Measurements from ENCODE around the gene PIAS1. TPM values are rescaled to one million over a fixed set of nuclear protein-coding genes. Genes with fewer than 3 reads are reported as not detected.

The PIAS1 gene
- total RNA-seq, 4 donors from 2014 or later = 91.6 to 202 (median 111) TPM

- no peaks in the 10 kb centered on the region for H3K27me3 ChIP-seq
- intact Hi-C loops (cut with DNase I) = no loop called here
- H3K4me3 ChIP-seq (replicated peaks in 1 of 3) = no peak overlapping the region
- no peaks in the 10 kb centered on the region for H3K9me3 ChIP-seq
- peaks cover 4% of the 10 kb centered on the region in 2 donors for H3K4me1 ChIP-seq
- H3K36me3 ChIP-seq = no peaks in the 10 kb centered on the region
- 92 to 94% methylated on average over 4 of the region's 4 CpGs for WGBS, 2 donors
- H3K27ac ChIP-seq = no peak overlapping the region
- TF ChIP-seq CTCF (IDR thresholded peaks at IDR 0.05) (no peak), POLR2A (IDR thresholded peaks at IDR 0.05) (no peak)
- no peak for DNase-seq
Measured at GRCh38 chr15:68235022-68235421, 180.9 kb downstream of the PIAS1 start.

- Histone ChIP-seq H3K4me3 (replicated peaks in 1 of 3) (no peak overlapping the region), H3K27me3 (no peaks in the 10 kb centered on the region), H3K36me3 (no peaks in the 10 kb centered on the region), H3K9me3 (no peaks in the 10 kb centered on the region), H3K4me1 (no peaks in the 10 kb centered on the region), H3K27ac (no peak overlapping the region)
- TF ChIP-seq CTCF (IDR thresholded peaks at IDR 0.05) = no peak
- TF ChIP-seq POLR2A (IDR thresholded peaks at IDR 0.05) = no peak
- intact Hi-C loops (cut with DNase I) = no loop called here
- DNase-seq = no peak
Measured at GRCh38 chr15:68239025-68239424, 184.9 kb downstream of the PIAS1 start.

GRCh38 chr15:68241088-68241935 is 187.2 kb downstream of the PIAS1 start:
- TF ChIP-seq CTCF (IDR thresholded peaks at IDR 0.05) (no peak), POLR2A (IDR thresholded peaks at IDR 0.05) (no peak)
- DNase-seq = no peak
- Histone ChIP-seq H3K36me3 (no peaks in the 10 kb centered on the region), H3K9me3 (no peaks in the 10 kb centered on the region), H3K4me3 (replicated peaks in 1 of 3) (no peak overlapping the region), H3K4me1 (no peaks in the 10 kb centered on the region), H3K27me3 (no peaks in the 10 kb centered on the region), H3K27ac (no peak overlapping the region)
- 71 to 74% methylated on average over 5 of the region's 5 CpGs for WGBS, 2 donors
- intact Hi-C loops (cut with DNase I) = no loop called here

Other genes with a start within 250 kb of the PIAS1 start
- gene SKOR1, start 228.8 kb upstream of the PIAS1 start, total RNA-seq = 1 to 10 TPM in 1 of 4 donors, under 1 TPM in 3; 0.49 to 1.2 (median 0.85) TPM
- not detected for gene RNU6-1, start 214.3 kb upstream of the PIAS1 start, total RNA-seq
- gene CALML4, start 151.0 kb downstream of the PIAS1 start, total RNA-seq = 1 to 10 TPM; 3.0 to 5.1 (median 3.8) TPM
- 10 to 100 TPM; 24.8 to 34.3 (median 32.4) TPM for gene CLN6, start 175.4 kb downstream of the PIAS1 start, total RNA-seq
- 10 to 100 TPM; 43.2 to 60.4 (median 45.2) TPM for gene FEM1B, start 223.4 kb downstream of the PIAS1 start, total RNA-seq